HK-2 (cell line): Measurements from ENCODE around the gene UBALD2.
"Not testable (repeated sequence)": the region's sequence is repeated elsewhere in the genome, so short reads cannot be mapped to it uniquely, and the experiment has no call there.

Experiments
- DNase-seq: peaks from one replicate; pipeline ENCODE4 v3.0.0-alpha.2; 2018; ENCODE audit not compliant: unreplicated experiment

The UBALD2 gene

DNA sequence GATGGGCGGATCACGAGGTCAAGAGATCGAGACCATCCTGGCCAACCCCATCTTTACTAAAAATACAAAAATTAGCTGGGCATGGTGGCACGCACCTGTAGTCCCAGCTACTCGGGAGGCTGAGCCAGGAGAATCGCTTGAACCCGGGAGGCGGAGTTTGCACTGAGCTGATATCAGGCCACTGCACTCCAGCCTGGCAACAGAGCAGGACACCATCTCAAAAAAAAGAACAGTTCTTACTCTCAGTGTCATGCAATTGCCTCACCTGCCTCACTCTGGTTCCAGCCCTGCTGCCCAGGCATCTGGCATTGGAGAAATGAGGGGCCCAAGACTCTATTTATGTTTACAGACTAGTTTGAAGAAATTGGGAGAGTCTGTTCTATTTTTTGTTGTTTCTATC lies 20.4 kb upstream of the UBALD2 start:
- not testable (repeated sequence) for DNase-seq

DNA sequence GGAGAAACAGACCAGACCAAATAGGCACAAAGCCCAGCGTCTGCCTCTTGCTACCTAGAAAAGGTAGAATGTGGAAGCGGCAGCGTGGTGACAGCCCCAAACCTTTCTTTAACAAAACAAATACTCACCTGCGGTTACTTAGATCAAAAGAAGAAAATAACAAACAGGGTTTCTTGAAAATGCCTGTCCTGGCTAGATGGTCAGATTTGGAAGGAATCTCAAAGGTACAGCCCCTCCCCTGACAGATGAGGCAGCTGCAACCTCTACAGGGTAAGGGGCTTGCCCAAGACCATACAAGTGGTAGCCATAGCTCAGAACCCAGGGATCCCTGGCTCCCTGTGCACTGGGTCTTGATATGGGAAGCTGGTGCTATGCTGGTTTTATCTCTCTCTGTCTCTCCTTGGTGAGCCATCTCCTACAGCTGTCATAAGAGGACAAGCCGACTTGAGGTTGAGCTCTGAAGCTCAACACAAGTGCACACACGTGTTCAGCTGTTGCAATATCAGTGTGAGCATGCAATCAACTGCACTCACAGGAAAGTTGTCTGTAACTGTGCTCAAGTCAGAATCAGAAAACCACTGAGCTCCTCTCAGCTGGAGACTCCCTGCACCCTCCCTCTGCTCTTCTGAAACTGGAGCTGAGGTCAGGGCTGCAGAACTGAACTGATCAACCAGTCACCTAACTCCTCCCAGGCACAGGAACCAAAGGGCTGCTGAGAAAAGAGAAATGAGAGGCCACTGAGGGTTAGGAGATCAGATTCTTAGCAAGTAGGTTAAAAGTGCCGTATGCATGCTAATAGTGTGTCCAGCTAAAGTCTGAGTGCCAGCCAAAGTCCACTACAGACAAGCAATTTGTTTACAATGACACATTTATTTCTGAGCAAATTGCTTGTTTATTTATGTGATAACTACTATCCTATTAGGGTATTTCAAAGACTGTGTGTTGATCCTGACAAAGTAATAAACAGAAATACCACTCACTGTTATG lies 18.8 kb upstream of the UBALD2 start:
- DNase-seq = no peak

- DNase-seq = no peak
Measured at GRCh38 chr17:76247304-76247703, 17.8 kb upstream of the UBALD2 start.

- no peak for DNase-seq
Measured at GRCh38 chr17:76248013-76248782, 16.9 kb upstream of the UBALD2 start.

DNA sequence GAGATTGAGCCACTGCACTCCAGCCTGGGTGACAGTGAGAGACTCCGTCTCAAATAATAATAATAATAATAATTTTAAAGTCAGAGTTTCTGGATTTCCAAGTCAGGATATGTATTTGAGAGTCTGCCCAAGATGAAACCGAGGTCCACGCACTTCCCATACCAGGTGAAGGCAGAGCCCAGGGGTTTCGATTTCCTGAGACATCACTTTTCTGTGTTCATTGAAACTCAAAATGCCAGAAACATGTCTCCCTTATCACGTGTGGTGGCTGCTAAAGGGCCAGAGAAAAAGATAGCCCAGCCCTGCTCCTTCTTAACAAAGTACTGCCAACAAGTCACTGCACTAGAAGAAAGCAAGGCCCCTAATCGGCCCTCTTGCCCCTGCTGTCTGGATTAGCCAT lies 15.0 kb upstream of the UBALD2 start:
- no peak for DNase-seq

DNA sequence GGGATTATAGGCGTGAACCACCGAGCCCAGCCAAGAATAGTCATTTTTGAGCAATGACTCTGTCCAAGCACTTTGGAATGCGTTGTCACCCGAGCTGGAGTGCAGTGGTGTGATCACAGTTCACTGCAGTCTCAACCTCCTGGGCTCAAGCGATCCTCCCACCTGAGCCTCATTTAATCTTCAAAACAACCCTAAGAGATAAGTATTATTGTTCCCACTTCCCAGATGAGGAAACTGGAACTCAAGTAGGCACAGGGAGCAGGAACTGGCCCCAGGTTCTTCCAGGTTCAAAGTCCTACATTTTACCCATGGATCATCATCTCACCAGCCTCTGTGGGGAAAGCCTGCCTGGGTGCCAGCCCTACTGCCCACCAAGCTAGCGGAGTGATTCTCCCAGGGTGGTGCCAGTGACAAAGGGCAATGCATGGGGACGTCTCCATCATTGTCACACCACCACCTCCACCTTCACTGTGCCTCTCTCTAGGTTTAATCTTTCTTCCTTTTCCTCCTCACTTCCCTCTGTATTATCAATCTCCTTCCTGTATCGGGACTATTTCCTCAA lies 13.6 kb upstream of the UBALD2 start:
- DNase-seq = no peak

GRCh38 chr17:76252040-76252954 lies 12.9 kb upstream of the UBALD2 start:
- peak; percentile 68 for DNase-seq

DNA sequence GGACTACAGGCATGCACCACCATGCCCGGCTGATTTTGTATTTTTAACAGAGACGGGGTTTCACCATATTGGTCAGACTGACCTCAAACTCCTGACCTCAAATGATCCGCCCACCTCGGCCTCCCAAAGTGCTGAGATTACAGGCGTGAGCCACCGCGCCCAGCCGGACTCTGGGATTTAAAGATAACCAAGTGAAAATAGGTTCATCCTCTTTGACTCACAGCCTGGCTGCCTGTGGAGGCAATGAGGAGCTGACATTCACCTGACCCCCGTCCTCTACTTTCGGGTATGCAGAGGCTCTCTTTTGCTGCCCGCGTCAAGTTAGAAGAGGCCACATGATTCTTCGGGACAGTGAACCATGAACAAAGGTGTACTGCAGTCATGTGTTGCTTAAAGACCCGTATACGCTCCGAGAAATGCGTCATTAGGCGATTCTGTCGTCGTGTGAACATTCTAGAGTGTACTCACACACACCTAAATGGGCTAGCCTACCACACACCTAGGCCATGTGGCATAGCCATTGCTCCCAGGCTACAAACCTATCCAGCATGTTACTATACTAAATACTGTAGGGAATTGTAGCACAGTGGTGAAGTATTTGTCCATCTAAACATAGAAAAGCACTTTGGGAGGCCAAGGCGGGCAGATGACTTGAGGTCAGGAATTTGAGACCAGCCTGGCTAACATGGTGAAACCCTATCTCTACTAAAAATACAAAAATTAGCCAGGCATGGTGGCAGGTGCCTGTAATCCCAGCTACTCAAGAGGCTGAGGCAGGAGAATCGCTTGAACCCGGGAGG lies 12.0 kb upstream of the UBALD2 start:
- DNase-seq = not testable (repeated sequence)

DNA sequence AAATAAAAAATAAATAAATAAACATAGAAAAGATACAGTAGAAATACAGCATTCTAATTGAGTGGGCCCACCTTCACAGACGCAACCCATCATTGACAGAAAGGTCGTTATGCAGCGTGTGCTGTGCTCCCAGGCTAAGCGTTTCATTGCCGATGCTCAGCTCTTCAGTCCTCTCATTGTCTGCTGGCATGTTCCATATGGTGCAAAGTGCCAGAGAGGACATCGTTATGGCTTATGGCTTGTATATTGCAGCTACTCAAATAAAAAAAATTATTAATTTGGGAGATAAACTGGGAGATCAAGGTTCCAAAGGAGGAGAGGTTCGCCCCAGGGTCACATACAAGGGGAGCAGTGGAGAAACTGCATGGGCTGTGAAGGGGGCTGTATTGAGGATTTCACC lies 11.3 kb upstream of the UBALD2 start:
- no peak for DNase-seq

- no peak for DNase-seq
Measured at GRCh38 chr17:76254275-76254674, 10.9 kb upstream of the UBALD2 start.

DNA sequence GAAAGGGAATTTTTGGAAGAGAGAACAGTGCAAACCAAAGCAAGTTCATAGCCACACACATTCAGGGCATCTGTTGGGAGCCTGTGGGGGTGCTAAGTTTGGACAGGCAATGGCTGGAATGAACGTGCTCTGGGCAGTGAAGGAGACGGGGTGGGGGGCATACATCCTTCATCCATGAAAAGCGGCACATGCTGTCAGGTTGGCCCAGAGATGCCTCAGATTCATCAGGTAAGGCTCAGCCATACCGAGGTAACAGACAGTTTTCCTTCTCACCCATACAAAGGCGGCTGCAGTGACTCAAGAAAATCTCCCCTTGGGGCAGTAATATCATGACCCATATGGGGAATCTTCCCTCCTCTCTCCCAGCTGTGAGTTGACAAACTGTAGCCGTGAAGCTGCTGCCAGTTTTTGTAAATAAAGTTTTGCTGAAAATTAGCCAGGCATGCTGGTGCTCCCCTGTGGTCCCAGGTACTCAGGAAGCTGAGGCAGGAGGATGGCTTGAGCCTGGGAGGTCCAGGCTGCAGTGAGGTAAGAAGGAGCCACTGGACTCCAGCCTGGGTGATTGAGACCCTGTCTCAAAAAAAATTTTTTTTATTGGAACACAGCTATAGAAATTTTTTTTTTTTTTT lies 9.2 kb upstream of the UBALD2 start:
- DNase-seq = no peak

DNA sequence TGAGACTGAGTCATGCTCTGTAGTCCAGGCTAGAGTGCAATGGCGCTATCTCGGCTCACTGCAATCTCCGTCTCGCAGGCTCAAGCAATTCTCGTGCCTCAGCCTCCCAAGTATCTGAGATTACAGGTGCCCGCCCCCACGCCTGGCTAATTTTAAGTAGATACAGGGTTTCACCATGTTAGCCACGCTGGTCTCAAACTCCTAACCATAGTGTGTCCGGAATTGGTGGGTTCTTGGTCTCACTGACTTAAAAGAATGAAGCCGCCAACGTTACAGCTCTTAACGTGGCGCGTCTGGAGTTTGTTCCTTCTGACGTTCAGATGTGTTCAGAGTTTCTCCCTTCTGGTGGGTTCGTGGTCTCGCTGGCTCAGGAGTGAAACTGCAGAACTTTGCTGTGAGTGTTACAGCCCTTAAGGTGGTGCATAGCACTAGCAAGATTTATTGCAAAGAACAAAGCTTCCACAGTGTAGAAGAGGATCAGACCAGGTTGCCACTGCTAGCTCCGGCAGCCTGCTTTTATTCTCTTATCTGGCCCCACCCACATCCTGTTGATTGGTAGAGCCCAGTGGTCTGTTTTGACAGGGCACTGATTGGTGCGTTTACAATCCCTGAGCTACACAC lies 8.6 kb upstream of the UBALD2 start:
- not testable (repeated sequence) for DNase-seq

- no peak for DNase-seq
Measured at GRCh38 chr17:76260220-76260619, 4.9 kb upstream of the UBALD2 start.

DNA sequence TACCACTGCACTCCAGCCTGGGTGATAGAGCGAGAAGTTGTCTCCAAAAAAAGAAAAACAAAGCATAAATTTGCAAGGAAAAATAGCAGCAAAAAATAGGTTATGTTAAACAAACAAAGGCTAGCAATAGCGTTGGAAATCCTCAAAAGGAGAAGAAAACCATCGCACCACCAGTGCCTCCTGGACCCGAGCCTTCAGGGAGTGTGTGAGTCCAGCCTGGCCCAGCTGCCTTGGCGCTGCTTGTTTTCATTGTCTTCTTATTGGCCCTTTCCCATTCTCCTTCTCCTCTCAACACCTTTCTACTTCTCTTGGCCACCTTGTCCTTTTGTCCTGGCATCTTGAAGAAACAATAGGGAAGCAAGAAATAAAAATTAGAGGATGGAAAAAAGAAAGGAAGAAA lies 4.5 kb upstream of the UBALD2 start:
- DNase-seq = no peak

- DNase-seq = no peak
Measured at GRCh38 chr17:76261421-76262215, 3.5 kb upstream of the UBALD2 start.

DNA sequence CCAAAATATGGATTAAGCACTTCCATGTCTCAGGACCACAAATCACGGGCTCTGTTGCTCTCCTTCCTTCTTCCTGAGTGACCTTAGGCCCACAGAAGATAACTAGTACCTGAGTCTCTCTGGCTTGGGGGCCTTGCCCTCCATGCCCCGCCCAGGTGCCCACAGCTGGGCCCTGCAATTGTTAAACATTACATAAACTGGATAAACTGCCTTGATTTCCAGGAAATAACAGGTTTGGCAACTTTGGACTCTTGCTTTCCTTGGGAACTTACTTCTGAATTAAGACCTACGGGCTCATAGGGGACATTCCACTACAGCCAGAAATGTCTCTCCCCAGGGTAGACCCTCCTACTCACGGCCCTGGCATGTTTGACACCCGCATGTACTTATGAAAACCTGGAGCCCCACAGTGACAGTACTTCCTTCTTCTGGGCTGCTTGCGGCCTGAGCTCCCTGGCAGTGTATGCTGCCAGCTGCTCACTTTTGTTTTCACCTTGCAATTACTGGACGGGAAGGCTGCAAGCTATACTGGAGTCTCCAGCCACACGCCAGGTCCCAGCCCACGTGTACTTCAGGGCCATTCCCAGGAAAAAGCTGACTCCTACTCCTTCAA lies 2.3 kb upstream of the UBALD2 start:
- no peak for DNase-seq

GRCh38 chr17:76263896-76264295 lies 1.3 kb upstream of the UBALD2 start:
- DNase-seq = no peak

- no peak for DNase-seq
Measured at GRCh38 chr17:76264425-76264754, 758 bp upstream of the UBALD2 start.
